Mesendoderm (in vitro differentiated cells): ENCODE results near the gene ICA1.

Experiments used
- DNase-seq: peaks from one replicate; pipeline ENCODE4 v3.0.0; 2013
- H2AK5ac ChIP-seq: 2 replicates; pipeline ENCODE4 v1.6.1; 2013; ENCODE audit warnings: low read length, inconsistent platforms
- H2BK120ac ChIP-seq: 2 replicates; pipeline ENCODE4 v1.6.1; 2013; ENCODE audit warnings: low read depth, mild to moderate bottlenecking, low read length, moderate library complexity, mixed read lengths
- H2BK15ac ChIP-seq: replicated peaks from 2 replicates; pipeline ENCODE4 v1.6.1; 2013; ENCODE audit warnings: low read depth, mild to moderate bottlenecking, moderate library complexity
- H2BK5ac ChIP-seq: 2 replicates; pipeline ENCODE4 v1.6.1; 2013; ENCODE audit warnings: low read length, inconsistent platforms
- H3K18ac ChIP-seq: 2 replicates; pipeline ENCODE4 v1.6.1; 2013; ENCODE audit warnings: mild to moderate bottlenecking, low read length, mixed read lengths
- H3K23ac ChIP-seq: one replicate; pipeline ENCODE4 v1.6.1; 2013; ENCODE audit warnings: low read length
- H3K27ac ChIP-seq: 2 replicates; pipeline ENCODE4 v1.5.1; 2013; ENCODE audit warnings: low read depth, mild to moderate bottlenecking, inconsistent platforms, low read length, moderate library complexity
- H3K27me3 ChIP-seq: 2 replicates; pipeline ENCODE4 v1.6.1; 2013; ENCODE audit warnings: low read length, control low read depth, mild to moderate bottlenecking, inconsistent platforms; ENCODE audit not compliant: insufficient read depth, poor library complexity
- H3K36me3 ChIP-seq: 2 replicates; pipeline ENCODE4 v1.6.1; 2013; ENCODE audit warnings: low read length, inconsistent platforms; ENCODE audit not compliant: control insufficient read depth, insufficient read depth
- H3K4ac ChIP-seq: one replicate; pipeline ENCODE4 v1.6.1; 2013; ENCODE audit warnings: low read depth, mild to moderate bottlenecking, low read length, moderate library complexity
- H3K4me1 ChIP-seq: 2 replicates; pipeline ENCODE4 v1.6.1; 2013; ENCODE audit warnings: low read depth, low read length, inconsistent platforms; ENCODE audit not compliant: control insufficient read depth
- H3K4me2 ChIP-seq: 2 replicates; pipeline ENCODE4 v1.6.1; 2013; ENCODE audit warnings: low read length
- H3K4me3 ChIP-seq: 2 replicates; pipeline ENCODE4 v1.5.1; 2013; ENCODE audit warnings: mild to moderate bottlenecking, low read length
- H3K56ac ChIP-seq: one replicate; pipeline ENCODE4 v1.6.1; 2013; ENCODE audit warnings: low read length
- H3K79me1 ChIP-seq: 2 replicates; pipeline ENCODE4 v1.6.1; 2013; ENCODE audit warnings: low read length, inconsistent platforms
- H3K79me2 ChIP-seq: 2 replicates; pipeline ENCODE4 v1.6.1; 2013; ENCODE audit warnings: mild to moderate bottlenecking, low read length; ENCODE audit not compliant: control insufficient read depth, insufficient read depth
- H3K9ac ChIP-seq: 2 replicates; pipeline ENCODE4 v1.6.1; 2013; ENCODE audit warnings: low read length, inconsistent platforms
- H4K5ac ChIP-seq: one replicate; pipeline ENCODE4 v1.6.1; 2013; ENCODE audit warnings: low read length
- H4K8ac ChIP-seq: one replicate; pipeline ENCODE4 v1.6.1; 2013; ENCODE audit warnings: low read depth, mild to moderate bottlenecking, control low read depth, low read length, moderate library complexity
- WGBS: extraction: QIAGEN DNeasy Blood & Tissue Kit; methylation state at CpG from one replicate; pipeline ENCODE4 v1.1.7; 2013; ENCODE audit warnings: low lambda C conversion rate, missing lambda C conversion rate; ENCODE audit not compliant: insufficient coverage; ENCODE audit errors: extremely low coverage; 5-methylcytosine and 5-hydroxymethylcytosine counted together

ICA1 gene

GRCh38 chr7:8120390-8121058 lies 141.4 kb downstream of the ICA1 start:
- Histone ChIP-seq H3K27ac (no peak overlapping the region), H2BK120ac (no peak overlapping the region), H3K4ac (no peak overlapping the region), H3K18ac (no peak overlapping the region), H3K36me3 (no peaks in the 10 kb centered on the region), H4K5ac (no peak overlapping the region), H3K27me3 (no peaks in the 10 kb centered on the region), H3K56ac (no peak overlapping the region), H4K8ac (no peak overlapping the region), H3K79me2 (no peaks in the 10 kb centered on the region), H2AK5ac (no peak overlapping the region), H3K9ac (no peak overlapping the region), H2BK5ac (no peak overlapping the region), H3K79me1 (no peaks in the 10 kb centered on the region), H3K4me1 (no peaks in the 10 kb centered on the region), H3K4me3 (no peak overlapping the region), H3K23ac (no peak overlapping the region), H2BK15ac (no peak overlapping the region), H3K4me2 (no peak overlapping the region)
- no peak for DNase-seq
- WGBS: no CpG with 5 or more reads among the region's 12 CpGs

- Histone ChIP-seq H3K79me1 (no peaks in the 10 kb centered on the region), H3K4me2 (no peak overlapping the region), H2BK120ac (no peak overlapping the region), H3K27me3 (no peaks in the 10 kb centered on the region), H3K56ac (no peak overlapping the region), H3K18ac (no peak overlapping the region), H3K23ac (no peak overlapping the region), H4K5ac (no peak overlapping the region), H2AK5ac (no peak overlapping the region), H3K9ac (no peak overlapping the region), H3K36me3 (no peaks in the 10 kb centered on the region), H3K79me2 (no peaks in the 10 kb centered on the region), H4K8ac (no peak overlapping the region), H3K4me1 (no peaks in the 10 kb centered on the region), H3K4me3 (no peak overlapping the region), H2BK15ac (no peak overlapping the region), H2BK5ac (no peak overlapping the region), H3K4ac (no peak overlapping the region), H3K27ac (no peak overlapping the region)
- no CpG with 5 or more reads among the region's 8 CpGs for WGBS
- DNase-seq: no peak
Measured at GRCh38 chr7:8119262-8119661, 142.7 kb downstream of the ICA1 start.

GRCh38 chr7:8117195-8117594 lies 144.8 kb downstream of the ICA1 start:
- H3K23ac ChIP-seq: no peak overlapping the region
- H2AK5ac ChIP-seq: no peak overlapping the region
- H2BK15ac ChIP-seq: no peak overlapping the region
- no CpG with 5 or more reads among the region's 2 CpGs for WGBS
- no peaks in the 10 kb centered on the region for H3K79me2 ChIP-seq
- H3K4me3 ChIP-seq: no peak overlapping the region
- H3K18ac ChIP-seq: no peak overlapping the region
- H3K4me2 ChIP-seq: no peak overlapping the region
- no peak overlapping the region for H3K9ac ChIP-seq
- H3K4me1 ChIP-seq: no peaks in the 10 kb centered on the region
- DNase-seq: no peak
- H4K8ac ChIP-seq: no peak overlapping the region
- no peak overlapping the region for H4K5ac ChIP-seq
- no peak overlapping the region for H3K56ac ChIP-seq
- no peaks in the 10 kb centered on the region for H3K36me3 ChIP-seq
- no peak overlapping the region for H3K27ac ChIP-seq
- no peak overlapping the region for H2BK5ac ChIP-seq
- no peak overlapping the region for H3K4ac ChIP-seq
- H2BK120ac ChIP-seq: no peak overlapping the region
- no peaks in the 10 kb centered on the region for H3K79me1 ChIP-seq
- H3K27me3 ChIP-seq: no peaks in the 10 kb centered on the region

- no peak for DNase-seq
- Histone ChIP-seq H2AK5ac (no peak overlapping the region), H3K27me3 (no peaks in the 10 kb centered on the region), H3K9ac (no peak overlapping the region), H3K23ac (no peak overlapping the region), H2BK15ac (no peak overlapping the region), H3K4me2 (no peak overlapping the region), H3K56ac (no peak overlapping the region), H3K4me1 (no peaks in the 10 kb centered on the region), H3K79me2 (no peaks in the 10 kb centered on the region), H3K4me3 (no peak overlapping the region), H4K5ac (no peak overlapping the region), H4K8ac (no peak overlapping the region), H3K36me3 (no peaks in the 10 kb centered on the region), H2BK5ac (no peak overlapping the region), H3K79me1 (no peaks in the 10 kb centered on the region), H3K27ac (no peak overlapping the region), H3K4ac (no peak overlapping the region), H3K18ac (no peak overlapping the region), H2BK120ac (no peak overlapping the region)
- no CpG with 5 or more reads among the region's 3 CpGs for WGBS
Measured at GRCh38 chr7:8115547-8116402, 146.2 kb downstream of the ICA1 start.

- Histone ChIP-seq H3K79me2 (no peaks in the 10 kb centered on the region), H3K27me3 (no peaks in the 10 kb centered on the region), H3K4me1 (no peaks in the 10 kb centered on the region), H3K79me1 (no peaks in the 10 kb centered on the region), H3K9ac (no peak overlapping the region), H4K8ac (no peak overlapping the region), H3K4me3 (no peak overlapping the region), H3K27ac (no peak overlapping the region), H2BK5ac (no peak overlapping the region), H4K5ac (no peak overlapping the region), H2BK15ac (no peak overlapping the region), H3K36me3 (no peaks in the 10 kb centered on the region), H2AK5ac (no peak overlapping the region), H2BK120ac (no peak overlapping the region), H3K23ac (no peak overlapping the region), H3K4me2 (no peak overlapping the region), H3K4ac (no peak overlapping the region), H3K56ac (no peak overlapping the region), H3K18ac (no peak overlapping the region)
- no peak for DNase-seq
- no CpG with 5 or more reads among the region's 4 CpGs for WGBS
Measured at GRCh38 chr7:8114175-8114574, 147.8 kb downstream of the ICA1 start.
